GM10266 (cell line): ENCODE measurements around the gene COG4.
"Not testable (repeated sequence)": the region's sequence is repeated elsewhere in the genome, so short reads cannot be mapped to it uniquely, and the experiment has no call there.

Source experiments
- DNase-seq: peaks from one replicate; pipeline ENCODE4 v3.0.0; 2012; ENCODE audit errors: extremely low spot score
- TF ChIP-seq, protein P1 (sequence below): IDR thresholded peaks from 2 replicates; pipeline ENCODE4 v1.5.1; 2012; ENCODE audit warnings: mild to moderate bottlenecking, low read depth; ENCODE audit not compliant: control insufficient read depth, insufficient read depth; ENCODE audit errors: missing control alignments

COG4 gene

DNA sequence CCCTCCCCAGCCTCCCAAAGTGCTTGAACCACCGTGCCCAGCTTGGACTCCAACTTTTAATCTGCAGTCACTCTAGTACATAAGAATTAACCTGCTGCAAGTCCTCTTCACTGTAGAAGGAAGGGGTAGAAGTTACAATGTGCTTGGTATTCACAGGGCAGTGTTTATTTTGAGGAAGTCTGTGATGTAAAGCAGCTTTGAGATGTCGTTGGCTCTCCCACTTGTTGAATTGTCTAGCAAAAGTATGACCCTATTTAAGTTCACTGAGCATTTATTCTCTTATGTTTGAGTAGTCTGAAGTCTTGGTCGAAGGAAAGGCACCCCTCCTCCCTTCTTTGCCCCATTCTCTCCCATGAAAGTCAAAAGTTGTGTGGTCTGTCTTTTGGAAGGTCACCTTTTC, 28.4 kb upstream of the COG4 start:
- no peak for DNase-seq
- TF ChIP-seq, protein P1, sequence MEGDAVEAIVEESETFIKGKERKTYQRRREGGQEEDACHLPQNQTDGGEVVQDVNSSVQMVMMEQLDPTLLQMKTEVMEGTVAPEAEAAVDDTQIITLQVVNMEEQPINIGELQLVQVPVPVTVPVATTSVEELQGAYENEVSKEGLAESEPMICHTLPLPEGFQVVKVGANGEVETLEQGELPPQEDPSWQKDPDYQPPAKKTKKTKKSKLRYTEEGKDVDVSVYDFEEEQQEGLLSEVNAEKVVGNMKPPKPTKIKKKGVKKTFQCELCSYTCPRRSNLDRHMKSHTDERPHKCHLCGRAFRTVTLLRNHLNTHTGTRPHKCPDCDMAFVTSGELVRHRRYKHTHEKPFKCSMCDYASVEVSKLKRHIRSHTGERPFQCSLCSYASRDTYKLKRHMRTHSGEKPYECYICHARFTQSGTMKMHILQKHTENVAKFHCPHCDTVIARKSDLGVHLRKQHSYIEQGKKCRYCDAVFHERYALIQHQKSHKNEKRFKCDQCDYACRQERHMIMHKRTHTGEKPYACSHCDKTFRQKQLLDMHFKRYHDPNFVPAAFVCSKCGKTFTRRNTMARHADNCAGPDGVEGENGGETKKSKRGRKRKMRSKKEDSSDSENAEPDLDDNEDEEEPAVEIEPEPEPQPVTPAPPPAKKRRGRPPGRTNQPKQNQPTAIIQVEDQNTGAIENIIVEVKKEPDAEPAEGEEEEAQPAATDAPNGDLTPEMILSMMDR = no peak

DNA sequence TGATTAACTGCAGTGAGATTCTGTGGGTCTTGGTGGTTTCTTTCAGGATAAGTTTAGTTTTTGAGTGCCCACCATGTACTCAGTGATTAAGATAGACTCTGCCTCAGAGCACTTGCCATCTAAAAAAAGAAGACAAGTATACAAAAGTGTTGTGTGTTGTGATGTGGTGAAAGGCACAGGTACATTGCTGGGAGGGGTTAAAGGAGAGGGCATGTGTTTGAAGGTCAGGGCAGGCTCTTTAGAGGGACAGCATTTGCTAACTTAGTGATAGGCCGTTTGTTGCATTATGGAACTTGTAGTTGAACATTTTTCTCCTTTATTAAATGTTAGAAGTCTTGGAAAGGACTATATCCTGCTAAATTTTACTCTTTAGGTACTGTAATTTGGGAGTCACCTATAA, 26.7 kb upstream of the COG4 start:
- no peak for DNase-seq
- TF ChIP-seq, protein P1 = no peak

DNA sequence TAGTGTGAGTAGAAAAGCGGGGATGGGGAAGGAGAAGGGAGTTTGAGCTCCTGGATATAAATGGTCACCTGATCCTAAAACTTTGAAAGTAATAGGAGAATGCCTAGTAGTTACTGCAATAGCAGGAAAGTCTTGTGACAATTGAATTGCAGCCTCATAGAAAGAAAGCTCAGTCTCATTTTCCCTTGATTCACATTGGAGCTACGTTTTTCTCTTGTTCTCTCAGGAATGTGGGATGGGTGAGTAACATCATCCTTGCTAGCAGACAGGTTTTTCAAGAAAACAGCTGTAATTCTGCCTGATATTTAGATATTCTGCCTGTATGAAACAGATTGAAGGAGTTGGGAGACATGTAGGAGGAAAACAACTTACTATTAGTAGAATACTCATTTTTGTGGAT, 25.6 kb upstream of the COG4 start:
- no peak for DNase-seq
- TF ChIP-seq, protein P1 = no peak

DNA sequence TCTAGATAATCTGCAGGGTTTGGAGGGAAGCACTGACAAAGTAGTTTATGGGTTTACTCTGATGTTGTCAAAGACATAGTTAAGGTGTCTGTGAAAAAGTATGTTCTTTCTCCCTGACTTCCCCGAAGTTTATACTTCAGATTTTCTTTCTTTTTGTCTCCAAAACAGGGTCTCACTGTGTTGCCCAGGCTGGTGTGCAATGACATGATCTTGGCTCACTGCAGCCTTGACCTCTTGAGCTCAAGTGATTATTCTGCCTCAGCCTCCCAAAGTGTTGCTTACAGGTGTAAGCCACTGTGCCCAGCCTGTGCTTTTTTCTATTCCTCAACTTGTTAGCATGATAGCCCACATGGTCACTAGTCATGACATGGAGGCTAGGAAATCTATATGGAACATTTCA, 21.2 kb upstream of the COG4 start:
- TF ChIP-seq, protein P1 = no peak
- DNase-seq = no peak

DNA sequence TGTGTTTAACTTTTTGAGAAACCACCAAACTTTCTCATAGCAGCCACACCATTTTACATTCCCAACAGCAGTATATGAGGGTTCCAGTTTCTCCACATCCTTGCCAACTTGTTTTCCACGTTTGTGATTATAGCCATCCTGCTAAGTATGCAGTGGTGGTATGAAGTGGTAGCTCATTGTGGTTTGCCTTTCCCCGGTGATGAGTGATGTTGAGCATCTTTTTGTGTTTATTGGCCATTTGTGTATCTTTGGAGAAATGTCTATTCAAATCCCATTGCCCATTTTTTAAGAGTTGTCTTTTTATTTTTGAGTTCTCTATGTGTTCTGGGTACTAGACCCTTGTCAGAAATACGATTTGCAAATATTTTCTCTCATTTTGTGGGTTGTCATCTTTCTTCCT, 17.6 kb upstream of the COG4 start:
- TF ChIP-seq, protein P1 = no peak

DNA sequence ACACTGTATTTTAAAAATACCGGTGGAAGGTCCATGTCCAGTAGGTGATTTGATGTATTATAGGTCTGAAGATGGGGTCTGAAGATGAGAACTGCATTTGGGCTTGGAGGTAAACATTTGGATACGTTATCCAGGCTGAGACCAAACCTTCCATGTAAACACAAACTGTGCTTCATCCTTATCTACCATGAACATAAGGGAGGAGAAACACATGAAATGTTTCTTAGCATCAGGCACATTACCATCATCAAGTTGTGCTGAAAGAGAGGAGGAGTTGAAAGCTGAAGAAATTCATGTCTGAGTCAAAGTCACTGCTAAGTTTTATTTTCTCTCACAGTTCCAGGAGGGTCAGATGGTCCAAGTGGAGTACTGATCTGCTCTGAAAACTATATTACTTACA, 11.6 kb upstream of the COG4 start:
- TF ChIP-seq, protein P1 = no peak
- no peak for DNase-seq

More for the DNA sequence above, 17.6 kb upstream of the COG4 start:
- no peak for DNase-seq

DNA sequence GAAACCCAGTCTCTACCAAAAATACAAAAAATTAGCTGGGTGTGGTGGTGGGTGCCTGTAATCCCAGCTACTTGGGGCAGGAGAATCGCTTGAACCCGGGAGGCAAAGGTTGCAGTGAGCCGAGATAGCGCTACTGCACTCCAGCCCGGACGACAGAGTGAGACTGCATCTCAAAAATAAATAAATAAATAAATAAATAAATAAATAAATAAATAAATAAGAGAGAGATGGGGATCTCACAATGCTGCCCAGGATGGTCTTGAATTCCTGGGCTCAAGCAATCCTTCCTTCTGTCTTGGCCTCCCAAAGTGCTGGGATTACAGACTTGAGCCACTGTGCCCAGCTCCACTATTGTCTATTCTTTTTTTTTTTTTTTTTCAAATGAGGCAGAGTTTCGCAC, 6.6 kb upstream of the COG4 start:
- DNase-seq = not testable (repeated sequence)

DNA sequence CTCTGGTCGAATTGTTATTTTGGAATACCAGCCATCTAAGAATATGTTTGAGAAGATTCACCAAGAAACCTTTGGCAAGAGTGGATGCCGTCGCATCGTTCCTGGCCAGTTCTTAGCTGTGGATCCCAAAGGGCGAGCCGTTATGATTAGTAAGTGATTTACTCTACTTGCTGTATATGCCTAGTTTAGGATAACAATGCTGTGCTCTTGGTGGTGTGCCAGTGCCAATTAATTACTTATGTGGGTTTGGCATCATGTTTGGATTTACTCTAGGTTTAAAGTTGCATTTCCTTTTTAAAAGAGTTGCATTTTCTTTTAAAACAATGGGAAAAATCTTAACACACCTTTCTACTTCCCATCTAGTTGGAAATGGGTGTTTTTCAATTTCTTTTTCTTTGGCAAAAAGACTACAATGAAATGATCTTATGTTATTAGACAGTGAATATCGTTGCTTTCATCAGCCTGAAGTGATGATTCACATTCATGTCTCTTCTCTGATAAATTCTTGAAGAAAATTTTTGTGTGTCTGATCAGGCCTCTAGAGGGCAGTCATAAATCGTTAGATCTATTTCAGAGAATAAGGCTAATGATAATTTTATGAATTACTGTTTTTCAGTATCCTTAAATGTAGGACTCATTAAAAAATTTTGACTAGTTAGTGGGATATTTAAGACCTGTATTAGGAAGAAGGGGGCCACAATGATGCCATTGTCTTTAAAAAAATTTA, 5.9 kb upstream of the COG4 start:
- DNase-seq = no peak
- TF ChIP-seq, protein P1 = peak; percentile 19
